ENCODE results near the gene SCAMP1. TPM values are rescaled to one million over a fixed set of nuclear protein-coding genes. Genes with fewer than 3 reads are reported as not detected.

The SCAMP1 gene
- total RNA-seq, 1 donor: 56.3 TPM

DNA sequence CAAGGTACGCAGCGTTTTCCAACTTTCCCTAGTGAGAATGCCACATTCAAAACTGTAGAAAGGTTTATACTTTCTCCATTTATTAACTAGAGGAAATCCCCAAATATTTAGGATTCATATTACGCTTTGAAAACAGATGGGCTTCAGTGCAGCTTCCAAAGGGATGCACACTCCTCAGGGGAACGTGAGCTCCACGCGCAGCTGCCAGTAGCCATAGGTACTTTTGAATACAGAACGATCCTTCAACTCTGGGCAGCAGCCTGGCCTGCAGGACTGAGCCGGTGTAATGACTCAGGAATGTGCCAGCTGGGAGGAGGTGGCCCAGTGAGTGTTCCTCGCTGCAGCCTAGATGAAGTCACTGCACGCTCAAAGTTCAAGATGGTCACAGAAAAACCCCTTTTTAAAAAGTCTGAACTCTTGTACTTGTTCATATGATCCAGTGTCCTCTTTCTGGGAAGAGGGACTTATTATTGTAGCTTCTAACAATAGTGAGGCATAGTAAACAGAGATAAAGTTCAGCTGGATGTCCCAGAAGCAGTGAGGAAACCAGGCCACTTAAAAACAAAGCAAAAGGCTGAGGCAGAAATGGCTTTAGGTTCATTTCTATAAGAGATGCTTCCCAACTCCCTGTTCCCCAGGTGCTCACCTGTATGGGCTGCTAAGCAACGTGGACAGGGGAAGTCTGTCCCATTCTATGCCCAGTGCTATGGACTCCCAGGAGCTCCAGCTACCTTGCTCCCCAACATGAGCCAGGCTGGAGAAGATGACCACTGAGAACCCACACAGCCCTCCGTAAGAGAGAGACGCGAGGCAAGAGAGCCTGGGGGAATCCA is 158.2 kb downstream of the SCAMP1 start:
- no peak overlapping the region for H3K4me3 ChIP-seq (ENCODE audit: low read depth, low read length)
- TF ChIP-seq, protein P1, sequence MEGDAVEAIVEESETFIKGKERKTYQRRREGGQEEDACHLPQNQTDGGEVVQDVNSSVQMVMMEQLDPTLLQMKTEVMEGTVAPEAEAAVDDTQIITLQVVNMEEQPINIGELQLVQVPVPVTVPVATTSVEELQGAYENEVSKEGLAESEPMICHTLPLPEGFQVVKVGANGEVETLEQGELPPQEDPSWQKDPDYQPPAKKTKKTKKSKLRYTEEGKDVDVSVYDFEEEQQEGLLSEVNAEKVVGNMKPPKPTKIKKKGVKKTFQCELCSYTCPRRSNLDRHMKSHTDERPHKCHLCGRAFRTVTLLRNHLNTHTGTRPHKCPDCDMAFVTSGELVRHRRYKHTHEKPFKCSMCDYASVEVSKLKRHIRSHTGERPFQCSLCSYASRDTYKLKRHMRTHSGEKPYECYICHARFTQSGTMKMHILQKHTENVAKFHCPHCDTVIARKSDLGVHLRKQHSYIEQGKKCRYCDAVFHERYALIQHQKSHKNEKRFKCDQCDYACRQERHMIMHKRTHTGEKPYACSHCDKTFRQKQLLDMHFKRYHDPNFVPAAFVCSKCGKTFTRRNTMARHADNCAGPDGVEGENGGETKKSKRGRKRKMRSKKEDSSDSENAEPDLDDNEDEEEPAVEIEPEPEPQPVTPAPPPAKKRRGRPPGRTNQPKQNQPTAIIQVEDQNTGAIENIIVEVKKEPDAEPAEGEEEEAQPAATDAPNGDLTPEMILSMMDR (IDR thresholded peaks at IDR 0.05; ENCODE audit: insufficient read depth, low read length): no peak
- peak; percentile 75 for DNase-seq (ENCODE audit: low read depth)

DNA sequence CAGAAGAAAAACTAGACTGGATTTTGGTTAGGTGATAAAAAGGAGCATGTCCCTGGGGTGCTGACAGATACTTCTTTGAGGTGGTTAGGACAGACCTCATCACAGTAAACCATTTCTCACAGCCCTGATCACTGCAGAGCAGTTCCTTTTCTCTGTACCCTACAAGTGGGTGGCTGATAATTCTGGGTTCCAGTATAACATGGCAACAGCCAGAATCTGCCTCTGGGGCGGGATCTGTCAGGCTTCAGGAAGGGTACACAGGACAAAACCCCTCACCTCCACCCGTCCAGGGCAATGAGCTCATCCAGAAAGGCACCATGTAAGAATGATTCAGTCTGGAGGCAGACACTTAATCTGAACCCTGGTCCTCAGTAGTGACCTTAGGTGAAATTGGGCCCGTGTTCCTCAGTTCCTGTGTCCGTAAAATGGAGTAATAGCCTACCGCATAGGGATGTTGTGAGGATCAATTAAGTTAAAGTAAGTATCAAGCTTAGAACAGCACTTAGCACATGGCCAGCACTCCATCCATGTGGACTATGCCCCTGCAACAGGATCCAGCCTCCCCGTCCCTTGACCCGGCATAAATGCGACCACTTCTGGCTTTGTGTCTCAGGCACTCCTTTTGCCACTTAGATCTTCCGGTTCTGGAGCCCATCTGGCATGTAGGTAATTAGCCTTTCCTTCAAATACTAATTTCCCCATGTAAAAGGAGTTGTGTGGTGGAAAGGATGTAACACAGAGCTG is 159.0 kb downstream of the SCAMP1 start:
- no peak for DNase-seq (ENCODE audit: low read depth)
- TF ChIP-seq, protein P1 (IDR thresholded peaks at IDR 0.05; ENCODE audit: insufficient read depth, low read length): no peak
- no peak overlapping the region for H3K4me3 ChIP-seq (ENCODE audit: low read depth, low read length)

DNA sequence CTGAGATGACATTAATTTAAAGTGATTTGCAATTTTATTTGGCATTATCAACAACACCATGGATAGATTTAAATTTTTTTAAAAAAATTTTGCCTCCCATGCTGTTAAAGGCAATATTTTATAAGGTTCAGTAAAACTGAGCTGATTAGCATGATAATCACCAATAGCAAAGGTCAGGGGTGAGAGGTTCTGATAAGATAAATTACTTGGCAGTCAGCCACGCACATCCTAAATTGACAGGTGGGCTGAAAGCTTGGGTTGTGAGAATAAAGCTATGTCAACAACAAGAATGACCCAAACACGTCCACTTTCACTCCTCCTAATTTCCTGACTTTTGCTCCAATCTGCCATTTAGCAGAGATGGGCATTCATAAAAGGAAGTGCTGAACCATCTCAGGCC is 161.0 kb downstream of the SCAMP1 start:
- H3K4me3 ChIP-seq (ENCODE audit: low read depth, low read length): no peak overlapping the region
- TF ChIP-seq, protein P1 (IDR thresholded peaks at IDR 0.05; ENCODE audit: insufficient read depth, low read length): no peak
- no peak for DNase-seq (ENCODE audit: low read depth)

DNA sequence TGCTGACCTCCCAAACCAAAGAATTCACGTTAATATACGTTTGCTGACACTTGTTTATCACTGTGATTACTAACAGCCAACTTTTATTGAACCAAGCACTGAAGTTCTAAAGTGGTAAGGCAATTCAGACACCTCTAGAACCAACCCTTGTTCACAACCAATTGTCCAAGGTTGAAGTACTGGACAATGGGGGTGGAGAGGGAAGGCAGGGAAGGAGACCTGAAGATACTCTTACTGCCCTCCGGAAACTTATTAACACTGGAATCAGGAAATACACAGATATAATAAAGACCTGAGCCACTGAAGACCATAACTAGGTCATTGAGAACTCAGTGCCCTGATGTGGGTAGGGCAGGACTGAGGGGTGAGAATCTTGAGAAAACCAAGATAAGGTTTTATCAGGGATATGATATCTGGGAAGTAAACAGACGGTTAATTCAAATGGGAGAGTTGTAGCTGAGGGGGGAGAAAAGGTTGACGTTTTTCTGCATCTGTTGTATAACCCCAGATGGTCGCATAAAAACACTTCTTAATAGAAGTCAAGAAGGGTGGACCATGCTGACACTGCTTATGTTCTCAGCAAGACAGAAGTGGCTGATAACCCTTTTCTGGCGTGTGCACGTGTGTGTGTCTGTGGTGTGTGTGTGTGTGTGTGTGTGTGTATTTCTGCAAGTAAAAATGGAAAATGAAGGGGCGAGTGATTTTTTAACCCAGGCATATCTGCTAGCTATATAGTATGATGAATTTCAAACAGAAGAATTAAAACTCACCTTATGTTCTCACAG is 162.3 kb downstream of the SCAMP1 start:
- H3K4me3 ChIP-seq (ENCODE audit: low read depth, low read length): no peak overlapping the region
- TF ChIP-seq, protein P1 (IDR thresholded peaks at IDR 0.05; ENCODE audit: insufficient read depth, low read length): no peak
- DNase-seq (ENCODE audit: low read depth): no peak

DNA sequence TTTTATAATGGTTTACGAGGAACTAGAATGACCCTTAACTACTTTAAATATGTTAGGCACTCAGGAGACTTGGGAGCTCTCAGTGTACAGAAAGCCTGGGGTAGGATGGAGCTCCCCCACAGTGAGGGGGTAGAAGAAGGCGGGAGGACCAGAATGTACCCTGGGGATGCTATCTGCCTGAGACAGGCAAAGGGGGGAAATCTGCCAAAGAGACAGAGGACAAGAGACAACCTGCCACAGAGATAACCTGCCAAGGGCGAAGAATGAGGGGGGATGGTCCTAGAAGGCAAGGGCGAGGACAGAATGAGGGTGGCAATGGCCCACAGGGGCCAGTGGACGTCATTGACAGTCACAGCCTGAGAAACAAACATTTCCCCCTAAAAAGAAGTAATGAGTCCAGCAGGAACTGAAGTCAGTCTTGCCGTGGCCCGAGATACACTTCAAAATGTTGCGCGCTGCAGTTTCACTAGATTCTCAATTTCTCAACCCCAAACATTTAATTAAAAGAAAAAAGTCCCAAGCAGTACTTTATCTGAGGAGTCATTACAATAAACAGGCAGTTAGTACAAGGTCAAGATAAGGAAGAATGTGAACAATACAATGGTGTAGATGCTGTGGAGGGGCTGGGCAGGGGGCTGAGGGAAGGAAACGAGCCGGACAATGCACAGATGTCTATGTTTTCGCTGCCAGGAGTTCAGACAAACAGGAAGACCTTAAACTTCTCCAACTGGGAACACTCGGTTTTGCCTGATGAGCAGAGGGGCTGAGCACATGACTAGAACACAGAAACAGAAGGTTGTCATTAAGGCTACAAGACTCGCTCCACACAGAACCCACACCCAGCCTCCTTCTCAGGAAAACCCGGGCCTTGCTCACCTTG is 163.1 kb downstream of the SCAMP1 start:
- H3K4me3 ChIP-seq (ENCODE audit: low read depth, low read length): no peak overlapping the region
- TF ChIP-seq, protein P1 (IDR thresholded peaks at IDR 0.05; ENCODE audit: insufficient read depth, low read length): no peak
- DNase-seq (ENCODE audit: low read depth): peak; percentile 25
